ENCODE data around the gene C9orf43.

DNA sequence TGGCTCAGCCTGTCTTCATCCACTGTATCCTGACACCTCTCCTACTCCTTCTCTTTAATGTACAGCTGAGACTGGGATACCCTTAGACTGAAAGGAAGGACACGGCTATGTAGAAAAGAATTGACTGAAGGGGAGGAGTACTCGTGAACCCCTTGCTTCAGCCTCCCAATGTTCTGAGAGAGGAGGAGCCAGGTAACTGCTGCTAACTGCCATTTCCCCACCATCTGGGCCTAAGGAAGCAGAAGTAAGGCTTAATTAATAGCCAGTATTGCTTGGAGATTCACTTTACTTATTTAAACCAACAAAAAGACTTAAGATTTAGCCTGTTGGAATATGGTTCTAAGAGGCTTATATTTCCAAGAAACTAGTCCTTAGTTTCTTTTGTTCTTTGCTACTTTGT, 34.2 kb downstream of the C9orf43 start:
- TF ChIP-seq, protein P1, sequence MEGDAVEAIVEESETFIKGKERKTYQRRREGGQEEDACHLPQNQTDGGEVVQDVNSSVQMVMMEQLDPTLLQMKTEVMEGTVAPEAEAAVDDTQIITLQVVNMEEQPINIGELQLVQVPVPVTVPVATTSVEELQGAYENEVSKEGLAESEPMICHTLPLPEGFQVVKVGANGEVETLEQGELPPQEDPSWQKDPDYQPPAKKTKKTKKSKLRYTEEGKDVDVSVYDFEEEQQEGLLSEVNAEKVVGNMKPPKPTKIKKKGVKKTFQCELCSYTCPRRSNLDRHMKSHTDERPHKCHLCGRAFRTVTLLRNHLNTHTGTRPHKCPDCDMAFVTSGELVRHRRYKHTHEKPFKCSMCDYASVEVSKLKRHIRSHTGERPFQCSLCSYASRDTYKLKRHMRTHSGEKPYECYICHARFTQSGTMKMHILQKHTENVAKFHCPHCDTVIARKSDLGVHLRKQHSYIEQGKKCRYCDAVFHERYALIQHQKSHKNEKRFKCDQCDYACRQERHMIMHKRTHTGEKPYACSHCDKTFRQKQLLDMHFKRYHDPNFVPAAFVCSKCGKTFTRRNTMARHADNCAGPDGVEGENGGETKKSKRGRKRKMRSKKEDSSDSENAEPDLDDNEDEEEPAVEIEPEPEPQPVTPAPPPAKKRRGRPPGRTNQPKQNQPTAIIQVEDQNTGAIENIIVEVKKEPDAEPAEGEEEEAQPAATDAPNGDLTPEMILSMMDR (conservative IDR thresholded peaks at IDR 0.05; ENCODE audit: low read length), result no peak
- TF ChIP-seq EZH2phosphoT487 (IDR thresholded peaks at IDR 0.05; ENCODE audit: borderline replicate concordance), result no peak
